ENCODE measurements around the gene TRIM25. TPM values are rescaled to one million over a fixed set of nuclear protein-coding genes. Genes with fewer than 3 reads are reported as not detected.

The TRIM25 gene
- total RNA-seq, 6 experiments from 2014 or later, result 35.6 to 60.8 (median 49.8) TPM

DNA sequence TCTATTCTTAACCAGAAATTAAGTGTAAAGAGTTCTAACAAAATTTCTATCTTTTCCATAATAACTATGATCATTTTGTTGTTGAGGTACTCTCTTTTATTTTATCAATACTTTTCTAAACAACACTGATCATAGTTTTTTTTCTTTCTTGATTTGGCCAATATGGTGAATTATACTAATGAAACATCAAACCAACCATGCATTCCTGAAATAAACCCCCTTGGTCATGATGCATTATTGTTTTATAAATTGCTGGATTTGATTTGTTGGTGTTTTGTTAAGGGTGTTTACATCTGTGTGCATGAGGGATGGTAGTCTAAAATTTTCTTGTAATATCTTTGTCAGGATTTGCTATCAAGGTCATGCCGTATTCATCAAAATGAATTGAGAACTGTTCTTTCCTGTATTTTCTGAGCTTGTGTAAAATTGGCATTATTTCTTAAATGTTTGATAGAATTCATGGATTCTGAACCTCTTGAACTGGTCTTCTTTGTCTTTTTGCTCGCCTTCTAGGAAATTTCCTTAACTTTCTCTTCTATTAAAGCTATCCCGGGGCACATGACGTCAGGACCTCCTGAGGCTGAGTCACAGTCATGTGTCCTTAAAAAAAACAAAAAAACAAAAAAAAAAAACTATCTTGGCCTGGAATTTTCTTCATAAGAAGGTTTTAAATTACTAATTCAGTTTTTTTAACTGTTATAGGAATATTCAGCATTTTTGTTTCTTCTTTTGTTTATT is 3.9 kb upstream of the TRIM25 start:
- Histone ChIP-seq H3K36me3 (no peaks in the 10 kb centered on the region), H3K4me3 (no peak overlapping the region), H3K27me3 (no peaks in the 10 kb centered on the region), H3K27ac (no peak overlapping the region), H3K9me3 (no peaks in the 10 kb centered on the region), H3K4me1 (peaks cover 0 to 14% (median 5%) of the 10 kb centered on the region in 4 donors)
- ATAC-seq (no peak), DNase-seq (no peak)
- intact Hi-C loops (cut with DNase I), result no loop called here
- TF ChIP-seq POLR2A (IDR thresholded peaks at IDR 0.05), result no peak
- TF ChIP-seq, protein P1, sequence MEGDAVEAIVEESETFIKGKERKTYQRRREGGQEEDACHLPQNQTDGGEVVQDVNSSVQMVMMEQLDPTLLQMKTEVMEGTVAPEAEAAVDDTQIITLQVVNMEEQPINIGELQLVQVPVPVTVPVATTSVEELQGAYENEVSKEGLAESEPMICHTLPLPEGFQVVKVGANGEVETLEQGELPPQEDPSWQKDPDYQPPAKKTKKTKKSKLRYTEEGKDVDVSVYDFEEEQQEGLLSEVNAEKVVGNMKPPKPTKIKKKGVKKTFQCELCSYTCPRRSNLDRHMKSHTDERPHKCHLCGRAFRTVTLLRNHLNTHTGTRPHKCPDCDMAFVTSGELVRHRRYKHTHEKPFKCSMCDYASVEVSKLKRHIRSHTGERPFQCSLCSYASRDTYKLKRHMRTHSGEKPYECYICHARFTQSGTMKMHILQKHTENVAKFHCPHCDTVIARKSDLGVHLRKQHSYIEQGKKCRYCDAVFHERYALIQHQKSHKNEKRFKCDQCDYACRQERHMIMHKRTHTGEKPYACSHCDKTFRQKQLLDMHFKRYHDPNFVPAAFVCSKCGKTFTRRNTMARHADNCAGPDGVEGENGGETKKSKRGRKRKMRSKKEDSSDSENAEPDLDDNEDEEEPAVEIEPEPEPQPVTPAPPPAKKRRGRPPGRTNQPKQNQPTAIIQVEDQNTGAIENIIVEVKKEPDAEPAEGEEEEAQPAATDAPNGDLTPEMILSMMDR (IDR thresholded peaks at IDR 0.05), result no peak
- WGBS (ENCODE audit: insufficient coverage, low coverage, low lambda C conversion rate, missing lambda C conversion rate), result 70% methylated on average over 4 of the region's 4 CpGs

DNA sequence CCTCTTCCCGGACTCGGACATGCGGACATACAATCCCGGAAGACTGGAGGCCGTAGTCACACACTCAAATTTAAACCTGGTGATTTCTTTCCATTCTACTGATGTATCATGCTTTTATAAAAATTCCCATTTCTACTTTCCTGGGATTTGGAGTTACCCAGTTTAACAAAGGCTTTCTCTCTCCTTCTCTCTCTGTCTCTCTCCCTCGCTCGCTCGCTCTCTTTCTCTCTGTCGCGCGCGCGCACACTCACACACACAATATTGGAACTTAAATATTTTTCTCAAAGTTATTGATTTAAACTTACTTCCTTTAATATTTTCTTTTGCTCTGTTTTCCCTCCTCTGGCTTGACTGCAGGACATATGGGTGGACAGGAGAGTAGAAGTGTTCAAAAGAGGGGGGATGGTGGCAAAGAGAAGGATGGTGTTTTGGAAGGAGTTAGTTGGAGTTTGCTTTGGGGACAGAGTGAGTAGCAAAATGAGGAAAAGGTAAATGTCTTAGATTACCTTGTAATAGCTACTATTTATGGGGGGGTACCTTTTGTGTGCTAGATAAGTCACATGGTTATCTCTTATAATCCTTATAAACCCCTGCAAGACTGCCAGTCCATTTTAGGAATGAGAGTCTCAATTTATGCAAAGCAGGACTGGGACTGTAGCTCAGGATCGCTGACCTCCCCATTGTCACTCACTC is 878 bp upstream of the TRIM25 start:
- Histone ChIP-seq H3K9me3 (no peaks in the 10 kb centered on the region), H3K4me1 (peaks cover 0 to 37% (median 16%) of the 10 kb centered on the region in 4 donors), H3K27me3 (no peaks in the 10 kb centered on the region), H3K27ac (peak overlapping the region; percentile 87 to 94 (median 94)), H3K36me3 (no peaks in the 10 kb centered on the region), H3K4me3 (peak overlapping the region; percentile 72 to 94 (median 82))
- no peak for TF ChIP-seq POLR2A (IDR thresholded peaks at IDR 0.05)
- TF ChIP-seq, protein P1 (IDR thresholded peaks at IDR 0.05), result no peak
- WGBS (ENCODE audit: insufficient coverage, low coverage, low lambda C conversion rate, missing lambda C conversion rate), result 9% methylated on average over 14 of the region's 14 CpGs
- intact Hi-C loops (cut with DNase I), result no loop called here
- peak in 1 of 3 donors; percentile 45 for DNase-seq
- ATAC-seq, result no peak

DNA sequence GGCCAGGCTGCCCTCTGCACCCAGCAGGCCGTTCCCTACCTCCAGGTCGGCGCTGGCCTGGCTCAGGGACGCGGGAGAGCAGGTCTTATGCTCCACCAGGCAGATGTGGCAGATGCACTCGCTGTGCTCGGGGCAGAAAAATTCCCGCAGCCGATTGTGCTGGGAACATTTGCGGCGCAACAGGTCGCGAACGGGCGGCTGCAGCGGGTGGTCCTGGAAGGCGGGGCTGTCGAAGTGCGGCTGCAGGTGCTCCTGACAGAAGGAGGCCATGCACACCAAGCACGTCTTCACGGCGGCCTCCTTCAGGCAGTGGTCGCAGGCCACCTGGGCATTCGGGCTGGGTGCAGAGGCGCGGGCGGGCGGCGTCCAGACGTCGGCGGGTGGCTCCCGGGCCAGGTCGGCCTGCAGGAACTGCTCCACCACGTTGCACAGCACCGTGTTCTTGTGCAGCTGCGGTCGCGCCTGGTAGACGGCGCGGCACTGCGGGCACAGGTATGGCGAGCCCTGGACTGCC is 439 bp downstream of the TRIM25 start:
- ATAC-seq, result peak; percentile 11 to 45 (median 42)
- 0% methylated on average over 3 of the region's 44 CpGs for WGBS (ENCODE audit: insufficient coverage, low coverage, low lambda C conversion rate, missing lambda C conversion rate)
- H3K27me3 ChIP-seq, result no peaks in the 10 kb centered on the region
- intact Hi-C loops (cut with DNase I), result no loop called here
- peaks cover 0 to 51% (median 21%) of the 10 kb centered on the region in 4 donors for H3K4me1 ChIP-seq
- peaks cover 0 to 3% (median 0%) of the 10 kb centered on the region in 4 donors for H3K36me3 ChIP-seq
- peak in 1 of 3 donors; percentile 62 for DNase-seq
- H3K4me3 ChIP-seq, result peak overlapping the region; percentile 72 to 94 (median 82)
- TF ChIP-seq, protein P1 (IDR thresholded peaks at IDR 0.05), result no peak
- TF ChIP-seq POLR2A (IDR thresholded peaks at IDR 0.05), result no peak
- no peaks in the 10 kb centered on the region for H3K9me3 ChIP-seq
- H3K27ac ChIP-seq, result peak overlapping the region; percentile 87 to 94 (median 94)

DNA sequence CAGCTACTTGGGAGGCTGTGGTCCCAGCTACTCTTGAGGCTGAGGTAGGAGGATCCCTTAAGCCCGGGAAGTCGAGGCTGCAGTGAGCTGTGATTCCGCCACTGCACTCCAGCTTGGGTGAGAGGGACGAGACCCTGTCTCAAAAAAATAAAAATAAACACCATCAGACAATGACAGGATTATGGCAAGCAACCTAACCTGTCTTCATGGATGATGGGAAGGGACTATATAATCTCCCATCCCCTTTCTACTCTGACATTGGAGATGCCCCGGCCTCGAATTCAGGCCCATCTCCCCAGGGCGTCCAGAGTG is 893 bp downstream of the TRIM25 start:
- no peaks in the 10 kb centered on the region for H3K9me3 ChIP-seq
- no peak for DNase-seq
- peaks cover 0 to 55% (median 22%) of the 10 kb centered on the region in 4 donors for H3K4me1 ChIP-seq
- no peak for ATAC-seq
- TF ChIP-seq POLR2A (IDR thresholded peaks at IDR 0.05), result no peak
- TF ChIP-seq, protein P1 (IDR thresholded peaks at IDR 0.05), result no peak
- H3K36me3 ChIP-seq, result peaks cover 0 to 8% (median 1%) of the 10 kb centered on the region in 4 donors
- peak overlapping the region; percentile 72 to 94 (median 82) for H3K4me3 ChIP-seq
- H3K27ac ChIP-seq, result peak overlapping the region; percentile 87 to 94 (median 94)
- intact Hi-C loops (cut with DNase I), result no loop called here
- 4% methylated on average over 5 of the region's 7 CpGs for WGBS (ENCODE audit: insufficient coverage, low coverage, low lambda C conversion rate, missing lambda C conversion rate)
- no peaks in the 10 kb centered on the region for H3K27me3 ChIP-seq

All from right lobe of liver (tissue), 6 donors.